ENCODE results near the gene INTS1.

DNA sequence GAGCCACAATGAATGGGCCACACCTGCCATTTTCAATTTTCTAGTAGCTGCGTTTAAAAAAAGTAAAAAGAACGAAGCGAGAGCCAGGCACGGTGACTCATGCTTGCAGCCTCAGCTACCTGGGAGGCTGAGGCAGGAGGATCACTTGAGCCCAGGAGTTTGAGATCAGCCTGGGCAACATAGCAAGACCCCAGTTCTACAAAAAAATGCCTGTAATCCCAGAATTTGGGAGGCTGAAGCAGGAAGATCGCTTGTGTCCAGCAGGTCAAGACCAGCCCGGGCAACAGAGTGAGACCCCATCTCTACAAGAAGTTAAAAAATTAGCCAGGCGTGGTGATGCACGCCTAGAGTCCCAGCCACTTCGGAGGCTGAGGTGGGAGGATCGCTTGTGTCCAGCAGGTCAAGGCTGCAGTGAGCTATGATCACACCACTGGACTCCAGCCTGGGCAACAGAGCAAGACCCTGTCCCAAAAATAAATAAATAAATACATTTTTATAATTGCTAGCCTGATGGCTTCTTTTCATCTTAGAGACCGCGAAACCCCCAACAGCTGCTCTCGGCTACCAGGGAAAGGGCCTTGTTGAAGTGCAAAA lies 77.0 kb downstream of the INTS1 start:
- no peak for TF ChIP-seq POLR2AphosphoS5 (IDR thresholded peaks at IDR 0.05; ENCODE audit: borderline replicate concordance, low read depth, low read length)
- no peak for TF ChIP-seq EZH2 (IDR thresholded peaks at IDR 0.05)
- TF ChIP-seq FOXP2 (optimal IDR thresholded peaks at IDR 0.05; ENCODE audit: control extremely low read depth, extremely low read length, insufficient read depth), result no peak
